PC-3 (cell line): ENCODE results near the gene STX8. TPM values are rescaled to one million over a fixed set of nuclear protein-coding genes. Genes with fewer than 3 reads are reported as not detected.

Experiments
- ATAC-seq: fragments of 200-7000 bp; cut with Tn5 transposase; 2 replicates; pipeline ENCODE4 v1.9.1; 2020; ENCODE audit warnings: mild to moderate bottlenecking, moderate library complexity
- BruUV-seq: library from RNA; stranded (reverse); fragments of 400-500 nt; replicated peaks from 2 replicates; lab custom pipeline; 2021; lab: Mats Ljungman, UMichigan
- CTCF ChIA-PET: fragments of 300-600 bp; sonication (Branson Sonifier 250); formaldehyde crosslinking; loops from one replicate; lab custom pipeline; 2022; ENCODE audit warnings: antibody characterized with exemption; lab: Charles Lee
- POLR2A ChIA-PET: fragments of 300-600 bp; sonication (Branson Sonifier 250); formaldehyde crosslinking; loops from one replicate; lab custom pipeline; 2022; ENCODE audit warnings: antibody characterized with exemption; ENCODE audit not compliant: unreplicated experiment; lab: Charles Lee
- DNase-seq: peaks from one replicate; pipeline ENCODE4 v3.0.0-alpha.2; 2015
- H2AFZ ChIP-seq: fragments of 300-600 bp; sonication (generic); 2 replicates; pipeline ENCODE4 v1.6.0; 2016; ENCODE audit warnings: antibody characterized with exemption, low read length
- H3F3A ChIP-seq: fragments of 300-600 bp; sonication (generic); one replicate; pipeline ENCODE4 v1.6.0; 2017; ENCODE audit warnings: antibody characterized with exemption, low read length, control low read depth, mild to moderate bottlenecking; ENCODE audit not compliant: unreplicated experiment
- H3K27ac ChIP-seq: fragments of 300-600 bp; sonication (generic); 2 replicates; pipeline ENCODE4 v1.5.1; 2016; ENCODE audit warnings: mild to moderate bottlenecking, low read length
- H3K27me3 ChIP-seq: fragments of 300-600 bp; sonication (generic); 2 replicates; pipeline ENCODE4 v1.6.1; 2016; ENCODE audit warnings: low read length, mixed read lengths
- H3K36me3 ChIP-seq: fragments of 300-600 bp; sonication (generic); 2 replicates; pipeline ENCODE4 v1.6.1; 2016; ENCODE audit warnings: low read depth, mixed run types, low read length, mixed read lengths
- H3K4me1 ChIP-seq: fragments of 300-600 bp; sonication (generic); 2 replicates; pipeline ENCODE4 v1.5.1; 2016; ENCODE audit warnings: low read length; ENCODE audit not compliant: insufficient read depth
- H3K4me2 ChIP-seq: fragments of 300-600 bp; sonication (generic); 2 replicates; pipeline ENCODE4 v1.6.0; 2016; ENCODE audit warnings: low read length
- H3K4me3 ChIP-seq: fragments of 300-600 bp; sonication (generic); 2 replicates; pipeline ENCODE4 v1.5.1; 2016; ENCODE audit warnings: mild to moderate bottlenecking, low read length, mixed read lengths
- H3K79me2 ChIP-seq: fragments of 300-600 bp; sonication (generic); 2 replicates; pipeline ENCODE4 v1.6.1; 2017; ENCODE audit warnings: low read length, mixed read lengths
- H3K9ac ChIP-seq: fragments of 300-600 bp; sonication (generic); 2 replicates; pipeline ENCODE4 v1.6.0; 2016; ENCODE audit warnings: mild to moderate bottlenecking, low read length
- H3K9me2 ChIP-seq: fragments of 300-600 bp; sonication (generic); replicated peaks from 2 replicates; pipeline ENCODE4 v1.6.1; 2016; ENCODE audit warnings: mixed run types, low read length, mixed read lengths
- H3K9me3 ChIP-seq: fragments of 300-600 bp; sonication (generic); 2 replicates; pipeline ENCODE4 v1.6.1; 2016; ENCODE audit warnings: low read length, mixed read lengths
- H4K20me1 ChIP-seq: fragments of 300-600 bp; sonication (generic); 2 replicates; pipeline ENCODE4 v1.6.1; 2016; ENCODE audit warnings: low read length, mixed read lengths
- EZH2 ChIP-seq: fragments of 300-600 bp; sonication (generic); IDR thresholded peaks from one replicate; pipeline ENCODE4 v1.6.1; 2017; ENCODE audit warnings: antibody characterized with exemption, mild to moderate bottlenecking, low read length; ENCODE audit not compliant: unreplicated experiment
- EZH2phosphoT487 ChIP-seq: fragments of 300-600 bp; sonication (generic); IDR thresholded peaks from 2 replicates; pipeline ENCODE4 v1.6.1; 2018; ENCODE audit warnings: mild to moderate bottlenecking, antibody characterized with exemption, low read length, borderline replicate concordance
- intact Hi-C: fragments of 100-400 bp; cut with micrococcal nuclease; formaldehyde crosslinking; loops from 2 replicates; pipeline ENCODE4 v1.9.0; 2023
- total RNA-seq: library from RNA; depleted of rRNA; stranded (reverse); fragments of >200 nt; gene quantifications from 2 replicates; pipeline ENCODE4 v1.2.3, GENCODE V29; 2014
- TF ChIP-seq, protein P1 (sequence below): fragments of 300-600 bp; sonication (generic); conservative IDR thresholded peaks from 2 replicates; pipeline ENCODE4 v1.5.1; 2017; ENCODE audit warnings: antibody characterized with exemption, low read depth, mild to moderate bottlenecking, low read length

The STX8 gene
- total RNA-seq, 1 experiment from 2014 or later: 57.4 TPM

DNA sequence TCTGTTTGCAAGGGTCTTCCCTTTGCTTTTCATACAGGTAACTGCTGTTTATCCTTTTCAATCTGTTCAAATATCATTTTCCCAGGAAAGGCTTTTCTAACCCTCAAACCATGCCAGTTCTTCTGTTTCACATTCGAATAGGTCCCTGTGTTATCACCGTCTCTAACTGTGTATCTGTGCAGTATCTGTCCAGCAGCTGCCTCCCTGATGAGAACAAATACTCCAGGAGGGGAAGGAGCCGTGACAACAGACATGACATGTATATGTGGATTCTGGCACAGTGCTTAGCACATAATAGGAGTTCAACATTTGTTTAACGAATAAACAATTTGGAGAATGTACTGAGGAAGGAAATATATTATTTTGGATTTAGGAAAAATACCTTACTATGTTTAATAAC is 95.7 kb downstream of the STX8 start:
- Histone ChIP-seq H3K36me3 (no peaks in the 10 kb centered on the region), H3F3A (no peaks in the 10 kb centered on the region), H3K4me3 (no peak overlapping the region), H3K9me2 (no peaks in the 10 kb centered on the region), H3K9ac (no peak overlapping the region), H2AFZ (no peak overlapping the region), H3K27me3 (no peaks in the 10 kb centered on the region), H3K79me2 (no peaks in the 10 kb centered on the region), H4K20me1 (no peaks in the 10 kb centered on the region), H3K9me3 (no peaks in the 10 kb centered on the region), H3K4me2 (no peak overlapping the region), H3K4me1 (no peaks in the 10 kb centered on the region), H3K27ac (no peak overlapping the region)
- TF ChIP-seq EZH2phosphoT487 (no peak), EZH2 (no peak)
- TF ChIP-seq, protein P1, sequence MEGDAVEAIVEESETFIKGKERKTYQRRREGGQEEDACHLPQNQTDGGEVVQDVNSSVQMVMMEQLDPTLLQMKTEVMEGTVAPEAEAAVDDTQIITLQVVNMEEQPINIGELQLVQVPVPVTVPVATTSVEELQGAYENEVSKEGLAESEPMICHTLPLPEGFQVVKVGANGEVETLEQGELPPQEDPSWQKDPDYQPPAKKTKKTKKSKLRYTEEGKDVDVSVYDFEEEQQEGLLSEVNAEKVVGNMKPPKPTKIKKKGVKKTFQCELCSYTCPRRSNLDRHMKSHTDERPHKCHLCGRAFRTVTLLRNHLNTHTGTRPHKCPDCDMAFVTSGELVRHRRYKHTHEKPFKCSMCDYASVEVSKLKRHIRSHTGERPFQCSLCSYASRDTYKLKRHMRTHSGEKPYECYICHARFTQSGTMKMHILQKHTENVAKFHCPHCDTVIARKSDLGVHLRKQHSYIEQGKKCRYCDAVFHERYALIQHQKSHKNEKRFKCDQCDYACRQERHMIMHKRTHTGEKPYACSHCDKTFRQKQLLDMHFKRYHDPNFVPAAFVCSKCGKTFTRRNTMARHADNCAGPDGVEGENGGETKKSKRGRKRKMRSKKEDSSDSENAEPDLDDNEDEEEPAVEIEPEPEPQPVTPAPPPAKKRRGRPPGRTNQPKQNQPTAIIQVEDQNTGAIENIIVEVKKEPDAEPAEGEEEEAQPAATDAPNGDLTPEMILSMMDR: no peak
- CTCF ChIA-PET: no interaction called here
- no peak for ATAC-seq
- BruUV-seq: no TSS peak
- POLR2A ChIA-PET: no interaction called here
- intact Hi-C loops: no loop called here
- DNase-seq: no peak

DNA sequence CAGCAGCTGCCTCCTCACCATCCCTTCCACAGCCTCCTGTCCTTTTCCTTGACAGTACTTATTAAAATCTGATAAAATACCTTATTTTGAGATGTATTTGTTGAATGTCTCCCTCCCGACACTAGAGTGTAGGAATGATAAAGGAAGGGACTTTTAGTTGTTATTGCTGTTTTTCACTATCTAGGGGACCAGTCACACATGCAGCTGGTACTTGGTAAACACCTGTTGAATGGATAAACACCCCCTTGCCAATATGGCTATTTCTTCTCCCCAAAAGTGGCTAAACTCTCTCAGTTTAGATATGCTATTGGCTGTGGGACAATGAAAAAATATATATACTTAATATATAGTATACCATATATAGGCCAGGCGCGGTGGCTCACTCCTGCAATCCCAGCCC is 96.7 kb downstream of the STX8 start:
- TF ChIP-seq EZH2phosphoT487: no peak
- TF ChIP-seq, protein P1: no peak
- TF ChIP-seq EZH2: no peak
- intact Hi-C loops: no loop called here
- no peaks in the 10 kb centered on the region for H3K9me2 ChIP-seq
- H3K36me3 ChIP-seq: no peaks in the 10 kb centered on the region
- no peak for ATAC-seq
- no peak overlapping the region for H3K4me2 ChIP-seq
- H3F3A ChIP-seq: no peaks in the 10 kb centered on the region
- no peak for DNase-seq
- H3K27me3 ChIP-seq: no peaks in the 10 kb centered on the region
- H3K4me3 ChIP-seq: no peak overlapping the region
- H3K9me3 ChIP-seq: no peaks in the 10 kb centered on the region
- ChIA-PET POLR2A (no interaction called here), CTCF (no interaction called here)
- H3K9ac ChIP-seq: no peak overlapping the region
- no peaks in the 10 kb centered on the region for H3K4me1 ChIP-seq
- H3K27ac ChIP-seq: no peak overlapping the region
- no peaks in the 10 kb centered on the region for H4K20me1 ChIP-seq
- no peaks in the 10 kb centered on the region for H3K79me2 ChIP-seq
- H2AFZ ChIP-seq: no peak overlapping the region
- BruUV-seq: no TSS peak

DNA sequence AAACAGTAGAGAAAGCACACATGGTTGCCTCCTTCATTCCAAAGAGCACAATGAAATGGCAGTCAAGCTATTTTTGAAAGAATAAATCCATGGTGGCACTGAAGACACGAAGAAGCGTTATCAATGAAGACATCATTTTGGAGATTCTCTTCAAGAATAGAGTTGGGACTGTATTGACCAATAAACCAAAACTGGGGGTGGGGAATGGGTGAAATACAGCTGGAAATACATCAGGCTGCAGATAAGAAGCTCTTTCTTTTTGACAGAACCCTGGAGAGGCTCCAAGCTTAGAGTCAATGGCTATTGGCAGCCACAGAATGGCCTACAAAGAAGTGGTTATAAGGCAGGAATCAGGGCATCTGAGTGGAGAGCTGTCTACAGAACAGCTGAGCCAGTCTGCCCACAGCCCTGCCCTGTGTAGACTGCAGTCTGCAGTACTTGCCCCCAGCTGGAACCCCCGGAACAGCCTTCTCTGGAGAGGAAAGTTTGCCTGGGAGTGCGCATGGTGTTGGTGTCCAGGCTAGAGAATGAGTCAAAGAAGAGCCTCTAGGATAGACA is 100.4 kb downstream of the STX8 start:
- no peaks in the 10 kb centered on the region for H3K27me3 ChIP-seq
- CTCF ChIA-PET: no interaction called here
- no peak for DNase-seq
- H3K9me3 ChIP-seq: no peaks in the 10 kb centered on the region
- no peak overlapping the region for H3K27ac ChIP-seq
- no peak overlapping the region for H3K9ac ChIP-seq
- H3K4me3 ChIP-seq: no peak overlapping the region
- no peaks in the 10 kb centered on the region for H3F3A ChIP-seq
- TF ChIP-seq EZH2phosphoT487 (no peak), EZH2 (no peak)
- TF ChIP-seq, protein P1: no peak
- H3K4me2 ChIP-seq: no peak overlapping the region
- no peak overlapping the region for H2AFZ ChIP-seq
- intact Hi-C loops: no loop called here
- ATAC-seq: no peak
- BruUV-seq: no TSS peak
- H4K20me1 ChIP-seq: no peaks in the 10 kb centered on the region
- no peaks in the 10 kb centered on the region for H3K36me3 ChIP-seq
- no peaks in the 10 kb centered on the region for H3K9me2 ChIP-seq
- H3K4me1 ChIP-seq: no peaks in the 10 kb centered on the region
- H3K79me2 ChIP-seq: no peaks in the 10 kb centered on the region
- POLR2A ChIA-PET: no interaction called here
